OCI-LY1 (cell line): Measurements from ENCODE around the gene UST.

ENCODE experiments used
- EZH2 ChIP-seq: fragments of 200-600 bp; sonication (generic), shearing (Covaris generic); IDR thresholded peaks from 2 replicates; pipeline ENCODE4 v1.8.0; 2017; ENCODE audit warnings: borderline replicate concordance, mixed run types, mild to moderate bottlenecking, antibody characterized with exemption, low read length, moderate library complexity, mixed read lengths
- TF ChIP-seq, protein P1 (sequence below): fragments of 200-600 bp; sonication (generic), shearing (Covaris generic); IDR thresholded peaks from 2 replicates; pipeline ENCODE4 v1.5.1; 2017; ENCODE audit warnings: mild to moderate bottlenecking, antibody characterized with exemption, low read length, moderate library complexity, mixed read lengths

DNA sequence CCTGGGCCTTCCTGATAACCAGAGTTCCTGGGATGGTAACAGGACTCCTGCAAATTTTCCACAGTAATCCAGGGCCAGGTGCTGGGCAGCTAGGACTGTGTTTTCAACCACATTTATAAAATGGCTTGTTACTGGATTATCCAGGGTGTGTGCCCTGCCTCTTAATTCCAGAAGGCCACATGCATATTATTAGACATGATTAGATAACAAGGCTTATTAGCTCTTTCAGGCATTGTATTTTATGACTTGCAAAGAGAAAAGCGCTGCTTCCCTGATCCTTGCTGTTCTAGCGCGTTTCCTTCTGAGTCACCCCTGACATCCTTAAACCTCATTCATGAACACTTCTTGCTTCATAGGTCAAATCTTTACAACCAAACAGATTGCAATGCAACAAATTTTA lies 208.6 kb downstream of the UST start:
- TF ChIP-seq, protein P1, sequence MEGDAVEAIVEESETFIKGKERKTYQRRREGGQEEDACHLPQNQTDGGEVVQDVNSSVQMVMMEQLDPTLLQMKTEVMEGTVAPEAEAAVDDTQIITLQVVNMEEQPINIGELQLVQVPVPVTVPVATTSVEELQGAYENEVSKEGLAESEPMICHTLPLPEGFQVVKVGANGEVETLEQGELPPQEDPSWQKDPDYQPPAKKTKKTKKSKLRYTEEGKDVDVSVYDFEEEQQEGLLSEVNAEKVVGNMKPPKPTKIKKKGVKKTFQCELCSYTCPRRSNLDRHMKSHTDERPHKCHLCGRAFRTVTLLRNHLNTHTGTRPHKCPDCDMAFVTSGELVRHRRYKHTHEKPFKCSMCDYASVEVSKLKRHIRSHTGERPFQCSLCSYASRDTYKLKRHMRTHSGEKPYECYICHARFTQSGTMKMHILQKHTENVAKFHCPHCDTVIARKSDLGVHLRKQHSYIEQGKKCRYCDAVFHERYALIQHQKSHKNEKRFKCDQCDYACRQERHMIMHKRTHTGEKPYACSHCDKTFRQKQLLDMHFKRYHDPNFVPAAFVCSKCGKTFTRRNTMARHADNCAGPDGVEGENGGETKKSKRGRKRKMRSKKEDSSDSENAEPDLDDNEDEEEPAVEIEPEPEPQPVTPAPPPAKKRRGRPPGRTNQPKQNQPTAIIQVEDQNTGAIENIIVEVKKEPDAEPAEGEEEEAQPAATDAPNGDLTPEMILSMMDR: no peak
- no peak for TF ChIP-seq EZH2
